Measurements from ENCODE around the gene SH3RF3.

DNA sequence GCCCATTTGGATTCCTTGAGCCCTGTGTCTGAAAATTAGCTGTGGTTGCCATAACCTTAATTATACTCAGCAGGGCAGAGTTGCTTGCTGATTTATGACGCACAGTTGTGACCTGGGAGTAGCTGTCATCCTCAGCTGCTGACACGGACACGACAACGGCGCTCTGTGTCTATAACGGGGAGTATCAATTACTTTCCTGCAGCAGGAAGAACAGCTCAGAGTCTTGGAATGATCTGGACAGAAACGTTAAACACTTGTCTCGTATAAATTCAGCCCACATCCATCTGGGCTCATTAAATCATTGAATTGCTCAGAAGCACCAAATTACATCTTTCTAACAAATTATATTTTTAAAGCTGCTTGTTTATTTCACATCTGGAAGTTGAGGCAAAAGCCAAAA is 368.5 kb downstream of the SH3RF3 start:
- TF ChIP-seq, protein P1, sequence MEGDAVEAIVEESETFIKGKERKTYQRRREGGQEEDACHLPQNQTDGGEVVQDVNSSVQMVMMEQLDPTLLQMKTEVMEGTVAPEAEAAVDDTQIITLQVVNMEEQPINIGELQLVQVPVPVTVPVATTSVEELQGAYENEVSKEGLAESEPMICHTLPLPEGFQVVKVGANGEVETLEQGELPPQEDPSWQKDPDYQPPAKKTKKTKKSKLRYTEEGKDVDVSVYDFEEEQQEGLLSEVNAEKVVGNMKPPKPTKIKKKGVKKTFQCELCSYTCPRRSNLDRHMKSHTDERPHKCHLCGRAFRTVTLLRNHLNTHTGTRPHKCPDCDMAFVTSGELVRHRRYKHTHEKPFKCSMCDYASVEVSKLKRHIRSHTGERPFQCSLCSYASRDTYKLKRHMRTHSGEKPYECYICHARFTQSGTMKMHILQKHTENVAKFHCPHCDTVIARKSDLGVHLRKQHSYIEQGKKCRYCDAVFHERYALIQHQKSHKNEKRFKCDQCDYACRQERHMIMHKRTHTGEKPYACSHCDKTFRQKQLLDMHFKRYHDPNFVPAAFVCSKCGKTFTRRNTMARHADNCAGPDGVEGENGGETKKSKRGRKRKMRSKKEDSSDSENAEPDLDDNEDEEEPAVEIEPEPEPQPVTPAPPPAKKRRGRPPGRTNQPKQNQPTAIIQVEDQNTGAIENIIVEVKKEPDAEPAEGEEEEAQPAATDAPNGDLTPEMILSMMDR (IDR thresholded peaks at IDR 0.05): no peak
- no peak for TF ChIP-seq POLR2AphosphoS5 (IDR thresholded peaks at IDR 0.05; ENCODE audit: low read depth, low read length)

All from Panc1 (cell line).